IMR-90 (cell line): ENCODE data around the gene GSG1L. TPM values are rescaled to one million over a fixed set of nuclear protein-coding genes. Genes with fewer than 3 reads are reported as not detected.

Experiments used
- ATAC-seq: fragments of 200-7000 bp; cut with Tn5 transposase; 2 replicates; pipeline ENCODE4 v1.9.1; 2020; ENCODE audit warnings: low read depth, mild to moderate bottlenecking, moderate library complexity
- BruUV-seq: library from RNA; stranded (reverse); fragments of 400-500 nt; replicated peaks from 2 replicates; lab custom pipeline; 2021; lab: Mats Ljungman, UMichigan
- CTCF ChIA-PET: fragments of 300-600 bp; formaldehyde crosslinking; extraction: SDS; loops from one replicate; lab custom pipeline; 2021; ENCODE audit warnings: antibody characterized with exemption; lab: Yijun Ruan, JAX
- POLR2A ChIA-PET: fragments of 300-600 bp; sonication (Branson Sonifier 250); formaldehyde crosslinking; loops from one replicate; lab custom pipeline; 2022; ENCODE audit warnings: antibody characterized with exemption; ENCODE audit not compliant: unreplicated experiment; lab: Charles Lee
- DNase-seq: peaks from one replicate; pipeline ENCODE4 v3.0.0; 2013
- H2AFZ ChIP-seq: replicated peaks from 2 replicates; pipeline ENCODE3; 2013; ENCODE audit warnings: low read length, mild to moderate bottlenecking; ENCODE audit not compliant: poor library complexity
- H2AK5ac ChIP-seq: 2 replicates; pipeline ENCODE4 v1.6.1; 2013; ENCODE audit warnings: low read depth, low read length, inconsistent platforms
- H2AK9ac ChIP-seq: replicated peaks from 2 replicates; pipeline ENCODE3; 2013; ENCODE audit warnings: mild to moderate bottlenecking, low read depth, low read length, moderate library complexity; ENCODE audit not compliant: poor library complexity
- H2BK120ac ChIP-seq: 2 replicates; pipeline ENCODE4 v1.6.1; 2013; ENCODE audit warnings: low read depth, low read length, inconsistent platforms
- H2BK15ac ChIP-seq: 3 replicates; pipeline ENCODE4 v1.6.1; 2013; ENCODE audit warnings: low read depth, low read length, inconsistent platforms
- H2BK20ac ChIP-seq: 2 replicates; pipeline ENCODE4 v1.6.1; 2013; ENCODE audit warnings: low read depth, mild to moderate bottlenecking, inconsistent platforms, low read length, moderate library complexity
- H2BK5ac ChIP-seq: 2 replicates; pipeline ENCODE4 v1.6.1; 2013; ENCODE audit warnings: mild to moderate bottlenecking, low read depth, low read length, inconsistent platforms; ENCODE audit not compliant: poor library complexity, severe bottlenecking
- H3K14ac ChIP-seq: replicated peaks from 2 replicates; pipeline ENCODE4 v1.6.1; 2013; ENCODE audit warnings: low read depth, low read length, inconsistent platforms
- H3K18ac ChIP-seq: 2 replicates; pipeline ENCODE4 v1.6.1; 2013; ENCODE audit warnings: low read depth, low read length, control low read depth
- H3K23ac ChIP-seq: 2 replicates; pipeline ENCODE4 v1.6.1; 2013; ENCODE audit warnings: low read depth, low read length, inconsistent platforms
- H3K27ac ChIP-seq: 2 replicates; pipeline ENCODE4 v1.5.1; 2013; ENCODE audit warnings: mild to moderate bottlenecking, control low read depth, low read length; ENCODE audit not compliant: insufficient read depth
- H3K27me3 ChIP-seq: 2 replicates; pipeline ENCODE4 v1.6.1; 2013; ENCODE audit warnings: low read length; ENCODE audit not compliant: control insufficient read depth, insufficient read depth
- H3K36me3 ChIP-seq: 2 replicates; pipeline ENCODE4 v1.6.1; 2013; ENCODE audit warnings: low read length, mixed read lengths; ENCODE audit not compliant: control insufficient read depth, insufficient read depth
- H3K4ac ChIP-seq: 2 replicates; pipeline ENCODE4 v1.6.1; 2013; ENCODE audit warnings: low read depth, low read length, inconsistent platforms
- H3K4me1 ChIP-seq: 2 replicates; pipeline ENCODE4 v1.6.1; 2013; ENCODE audit warnings: low read length, mixed read lengths; ENCODE audit not compliant: control insufficient read depth, insufficient read depth
- H3K4me2 ChIP-seq: 2 replicates; pipeline ENCODE4 v1.6.1; 2013; ENCODE audit warnings: low read depth, mild to moderate bottlenecking, control low read depth, low read length, moderate library complexity
- H3K4me3 ChIP-seq: 2 replicates; pipeline ENCODE4 v1.5.1; 2013; ENCODE audit warnings: low read depth, mild to moderate bottlenecking, control low read depth, low read length, moderate library complexity; ENCODE audit not compliant: insufficient read depth
- H3K56ac ChIP-seq: 2 replicates; pipeline ENCODE4 v1.6.1; 2013; ENCODE audit warnings: low read length, inconsistent platforms; ENCODE audit not compliant: insufficient read depth; ENCODE audit errors: extremely low read depth
- H3K79me1 ChIP-seq, 2 experiments: 2 replicates each; pipeline ENCODE4 v1.6.1; 2013; ENCODE audit warnings: low read length in 2 of 2, inconsistent platforms in 1 of 2, low read depth in 1 of 2
- H3K9ac ChIP-seq: 2 replicates; pipeline ENCODE4 v1.6.1; 2013; ENCODE audit warnings: low read depth, low read length, control low read depth
- H3K9me1 ChIP-seq: 2 replicates; pipeline ENCODE4 v1.6.1; 2013; ENCODE audit warnings: low read length, inconsistent platforms; ENCODE audit not compliant: insufficient read depth
- H3K9me3 ChIP-seq: 2 replicates; pipeline ENCODE4 v1.6.1; 2013; ENCODE audit warnings: low read length; ENCODE audit not compliant: control insufficient read depth, insufficient read depth
- H4K20me1 ChIP-seq: 2 replicates; pipeline ENCODE4 v1.6.1; 2013; ENCODE audit warnings: low read length, inconsistent platforms; ENCODE audit not compliant: insufficient read depth
- H4K5ac ChIP-seq: 2 replicates; pipeline ENCODE4 v1.6.1; 2013; ENCODE audit warnings: mild to moderate bottlenecking, low read depth, low read length, control low read depth
- H4K8ac ChIP-seq, 2 experiments: 2 replicates each; pipeline ENCODE4 v1.6.1; 2013; ENCODE audit warnings: low read depth in 2 of 2, low read length in 2 of 2, control low read depth in 1 of 2, inconsistent platforms in 1 of 2
- H4K91ac ChIP-seq: 2 replicates; pipeline ENCODE4 v1.6.1; 2013; ENCODE audit warnings: low read depth, low read length, inconsistent platforms; ENCODE audit not compliant: insufficient read depth
- CHD1 ChIP-seq: IDR thresholded peaks from 2 replicates; pipeline ENCODE4 v1.6.1; 2012; ENCODE audit warnings: low read depth, low read length, improper control_type of control experiment
- CTCF ChIP-seq: conservative IDR thresholded peaks from 2 replicates; pipeline ENCODE4 v1.5.1; 2012; ENCODE audit warnings: mild to moderate bottlenecking, low read depth, low read length, improper control_type of control experiment
- FOS ChIP-seq: fragments of 150-350 bp; IDR thresholded peaks from 2 replicates; pipeline ENCODE4 v1.6.1; 2016; ENCODE audit warnings: low read depth, low read length
- MAFK ChIP-seq: IDR thresholded peaks from 2 replicates; pipeline ENCODE4 v1.6.1; 2012; ENCODE audit warnings: low read depth, low read length, improper control_type of control experiment
- MAZ ChIP-seq: IDR thresholded peaks from 2 replicates; pipeline ENCODE4 v1.6.1; 2012; ENCODE audit warnings: low read depth, mild to moderate bottlenecking, low read length, improper control_type of control experiment, moderate library complexity, borderline replicate concordance
- NFE2L2 ChIP-seq: fragments of 150-350 bp; IDR thresholded peaks from 2 replicates; pipeline ENCODE4 v1.6.1; 2016; ENCODE audit warnings: low read depth, mild to moderate bottlenecking, low read length
- RAD21 ChIP-seq: IDR thresholded peaks from 2 replicates; pipeline ENCODE4 v1.6.1; 2012; ENCODE audit warnings: low read length, improper control_type of control experiment
- RCOR1 ChIP-seq: IDR thresholded peaks from 2 replicates; pipeline ENCODE4 v1.6.1; 2012; ENCODE audit warnings: mild to moderate bottlenecking, low read length, improper control_type of control experiment; ENCODE audit not compliant: insufficient replicate concordance
- RFX5 ChIP-seq: IDR thresholded peaks from 2 replicates; pipeline ENCODE4 v1.8.0; 2012; ENCODE audit warnings: low read depth, mild to moderate bottlenecking, low read length, moderate library complexity
- SMC3 ChIP-seq: fragments of 150-350 bp; IDR thresholded peaks from 2 replicates; pipeline ENCODE4 v1.6.1; 2016; ENCODE audit warnings: low read depth, mild to moderate bottlenecking, antibody characterized with exemption, low read length, moderate library complexity
- WGBS, 2 experiments: methylation state at CpG; one replicate each; pipeline versions ENCODE4 v1.1.5 to v1.1.7; 2013; ENCODE audit warnings: missing lambda C conversion rate in 2 of 2; ENCODE audit not compliant: insufficient read length in 1 of 2; ENCODE audit errors: extremely low coverage in 2 of 2; 5-methylcytosine and 5-hydroxymethylcytosine counted together
- dilution Hi-C: fragments of 300-500 bp; cut with HindIII; formaldehyde crosslinking; loops from one replicate; pipeline ENCODE4 v1.14.3; 2018; ENCODE audit warnings: low sequenced_read_pairs; ENCODE audit not compliant: unreplicated experiment
- in situ Hi-C: fragments of 300-500 bp; cut with MboI; formaldehyde crosslinking; loops from 3 replicates; pipeline ENCODE4 v1.14.3; 2019; ENCODE audit warnings: low sequenced_read_pairs, inconsistent platforms, mixed read lengths
- intact Hi-C: fragments of 100-400 bp; cut with micrococcal nuclease; formaldehyde crosslinking; loops from 2 replicates; pipeline ENCODE4 v1.10.0; 2022
- polyA plus RNA-seq, 3 experiments: library from polyadenylated mRNA; depleted of rRNA; stranded (reverse); fragments of >200 nt; gene quantifications; 2 replicates each; pipeline ENCODE4 v1.2.3, GENCODE V29; 2012; ENCODE audit warnings: low replicate concordance in 1 of 3
- total RNA-seq: library from RNA; depleted of rRNA; stranded (reverse); fragments of >200 nt; gene quantifications from 2 replicates; pipeline ENCODE4 v1.2.3, GENCODE V29; 2012
- TF ChIP-seq, protein P1 (sequence below): fragments of 150-350 bp; IDR thresholded peaks from 2 replicates; pipeline ENCODE4 v1.6.1; 2016; ENCODE audit warnings: low read depth, mild to moderate bottlenecking, low read length, moderate library complexity, borderline replicate concordance
- TF ChIP-seq, protein P2 (sequence below): fragments of 150-350 bp; IDR thresholded peaks from 2 replicates; pipeline ENCODE4 v1.6.1; 2017; ENCODE audit warnings: mild to moderate bottlenecking, antibody characterized with exemption, low read length, low read depth

GSG1L gene
- total and polyA plus RNA-seq, 2 of the 4 experiments (the other 2 are of a cell fraction): not detected

- ATAC-seq: no peak
- H2AK9ac ChIP-seq: no peak overlapping the region
- peaks cover 76% of the 10 kb centered on the region for H3K36me3 ChIP-seq
- peaks cover 41 to 61% of the 10 kb centered on the region in 2 experiments for H3K79me1 ChIP-seq
- H2BK5ac ChIP-seq: no peak overlapping the region
- H3K9me3 ChIP-seq: no peaks in the 10 kb centered on the region
- peaks cover 15% of the 10 kb centered on the region for H3K9me1 ChIP-seq
- no peaks in the 10 kb centered on the region for H3K27me3 ChIP-seq
- no peak overlapping the region for H3K56ac ChIP-seq
- H3K14ac ChIP-seq: no peak overlapping the region
- no peak overlapping the region for H2BK120ac ChIP-seq
- no peak overlapping the region for H3K4me3 ChIP-seq
- BruUV-seq: no TSS peak
- no peak overlapping the region for H3K9ac ChIP-seq
- no peak overlapping the region for H3K18ac ChIP-seq
- no peak overlapping the region for H2BK15ac ChIP-seq
- no peak overlapping the region for H4K5ac ChIP-seq
- peaks cover 19% of the 10 kb centered on the region for H4K20me1 ChIP-seq
- TF ChIP-seq MAFK (no peak), MAZ (no peak), CTCF (no peak), RCOR1 (no peak), RAD21 (no peak), RFX5 (no peak), CHD1 (no peak), FOS (no peak), SMC3 (no peak), NFE2L2 (no peak)
- TF ChIP-seq, protein P1, sequence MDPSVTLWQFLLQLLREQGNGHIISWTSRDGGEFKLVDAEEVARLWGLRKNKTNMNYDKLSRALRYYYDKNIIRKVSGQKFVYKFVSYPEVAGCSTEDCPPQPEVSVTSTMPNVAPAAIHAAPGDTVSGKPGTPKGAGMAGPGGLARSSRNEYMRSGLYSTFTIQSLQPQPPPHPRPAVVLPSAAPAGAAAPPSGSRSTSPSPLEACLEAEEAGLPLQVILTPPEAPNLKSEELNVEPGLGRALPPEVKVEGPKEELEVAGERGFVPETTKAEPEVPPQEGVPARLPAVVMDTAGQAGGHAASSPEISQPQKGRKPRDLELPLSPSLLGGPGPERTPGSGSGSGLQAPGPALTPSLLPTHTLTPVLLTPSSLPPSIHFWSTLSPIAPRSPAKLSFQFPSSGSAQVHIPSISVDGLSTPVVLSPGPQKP: no peak
- TF ChIP-seq, protein P2, sequence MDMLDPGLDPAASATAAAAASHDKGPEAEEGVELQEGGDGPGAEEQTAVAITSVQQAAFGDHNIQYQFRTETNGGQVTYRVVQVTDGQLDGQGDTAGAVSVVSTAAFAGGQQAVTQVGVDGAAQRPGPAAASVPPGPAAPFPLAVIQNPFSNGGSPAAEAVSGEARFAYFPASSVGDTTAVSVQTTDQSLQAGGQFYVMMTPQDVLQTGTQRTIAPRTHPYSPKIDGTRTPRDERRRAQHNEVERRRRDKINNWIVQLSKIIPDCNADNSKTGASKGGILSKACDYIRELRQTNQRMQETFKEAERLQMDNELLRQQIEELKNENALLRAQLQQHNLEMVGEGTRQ: no peak
- H3K4me1 ChIP-seq: peaks cover 10% of the 10 kb centered on the region
- no peak overlapping the region for H2AK5ac ChIP-seq
- no peak overlapping the region for H3K23ac ChIP-seq
- dilution Hi-C loops (no loop called here), intact Hi-C loops (no loop called here), in situ Hi-C loops (loop anchor here (10.0 kb wide), 1 partner anchor 56 kb away; no protein-coding TSS in a partner anchor)
- no peak overlapping the region for H3K4ac ChIP-seq
- no peak for DNase-seq
- POLR2A ChIA-PET: no interaction called here
- CTCF ChIA-PET: interaction anchor here (0.5 kb wide), 1 partner anchor 704 kb away, joined by 3 read pairs; no protein-coding TSS in a partner anchor
- no peak overlapping the region for H4K91ac ChIP-seq
- 83% methylated on average over 4 of the region's 12 CpGs; no CpG with 5 or more reads in 1 of the 2 experiments for WGBS, 2 experiments
- no peak overlapping the region for H2AFZ ChIP-seq
- no peak overlapping the region for H4K8ac ChIP-seq
- H3K27ac ChIP-seq: no peak overlapping the region
- no peak overlapping the region for H2BK20ac ChIP-seq
- no peak overlapping the region for H3K4me2 ChIP-seq
These were observed 45.2 kb upstream of the GSG1L start for GRCh38 chr16:28108590-28109247.
